ENCODE results near the gene PTPRT.

The PTPRT gene

GRCh38 chr20:42095221-42095620, 1094.5 kb downstream of the PTPRT start:
- no peak for DNase-seq

GRCh38 chr20:42093542-42094440, 1095.9 kb downstream of the PTPRT start:
- DNase-seq, result no peak

- DNase-seq, result no peak
Observed at GRCh38 chr20:42093041-42093440, 1096.7 kb downstream of the PTPRT start.

GRCh38 chr20:42085366-42085765, 1104.3 kb downstream of the PTPRT start:
- DNase-seq, result no peak

GRCh38 chr20:42083280-42083679, 1106.4 kb downstream of the PTPRT start:
- no peak for DNase-seq

- DNase-seq, result peak; percentile 2
Observed at GRCh38 chr20:42082611-42083010, 1107.1 kb downstream of the PTPRT start.

- DNase-seq, result no peak
Observed at GRCh38 chr20:42080956-42081355, 1108.8 kb downstream of the PTPRT start.

GRCh38 chr20:42074944-42075343, 1114.8 kb downstream of the PTPRT start:
- no peak for DNase-seq

- no peak for DNase-seq
Observed at GRCh38 chr20:42067596-42067995, 1122.1 kb downstream of the PTPRT start.

GRCh38 chr20:42067174-42067573, 1122.5 kb downstream of the PTPRT start:
- DNase-seq, result no peak

GRCh38 chr20:42063141-42063540, 1126.6 kb downstream of the PTPRT start:
- no peak for DNase-seq

- DNase-seq, result no peak
Observed at GRCh38 chr20:42053350-42053749, 1136.4 kb downstream of the PTPRT start.

- DNase-seq, result no peak
Observed at GRCh38 chr20:42051921-42052320, 1137.8 kb downstream of the PTPRT start.

- no peak for DNase-seq
Observed at GRCh38 chr20:42046371-42047085, 1143.2 kb downstream of the PTPRT start.

GRCh38 chr20:42043921-42044320, 1145.8 kb downstream of the PTPRT start:
- DNase-seq, result no peak

- DNase-seq, result no peak
Observed at GRCh38 chr20:42041000-42041565, 1148.6 kb downstream of the PTPRT start.

- DNase-seq, result no peak
Observed at GRCh38 chr20:42027746-42028268, 1161.9 kb downstream of the PTPRT start.

- DNase-seq, result no peak
Observed at GRCh38 chr20:42026599-42026998, 1163.1 kb downstream of the PTPRT start.

GRCh38 chr20:42024653-42025052, 1165.1 kb downstream of the PTPRT start:
- peak; percentile 31 for DNase-seq

Data from hematopoietic multipotent progenitor cell treated with erythropoietin and hydrocortisone succinate and interleukin-3 and kit ligand, for 6 days (in vitro differentiated cells).